SIG-M5 (cell line): ENCODE measurements around the gene NANOS2.
"Not testable (repeated sequence)": the region's sequence is repeated elsewhere in the genome, so short reads cannot be mapped to it uniquely, and the experiment has no call there.

ENCODE experiments used
- DNase-seq: peaks from one replicate; lab custom pipeline; 2025; lab: John Stamatoyannopoulos, UW

Gene NANOS2

DNA sequence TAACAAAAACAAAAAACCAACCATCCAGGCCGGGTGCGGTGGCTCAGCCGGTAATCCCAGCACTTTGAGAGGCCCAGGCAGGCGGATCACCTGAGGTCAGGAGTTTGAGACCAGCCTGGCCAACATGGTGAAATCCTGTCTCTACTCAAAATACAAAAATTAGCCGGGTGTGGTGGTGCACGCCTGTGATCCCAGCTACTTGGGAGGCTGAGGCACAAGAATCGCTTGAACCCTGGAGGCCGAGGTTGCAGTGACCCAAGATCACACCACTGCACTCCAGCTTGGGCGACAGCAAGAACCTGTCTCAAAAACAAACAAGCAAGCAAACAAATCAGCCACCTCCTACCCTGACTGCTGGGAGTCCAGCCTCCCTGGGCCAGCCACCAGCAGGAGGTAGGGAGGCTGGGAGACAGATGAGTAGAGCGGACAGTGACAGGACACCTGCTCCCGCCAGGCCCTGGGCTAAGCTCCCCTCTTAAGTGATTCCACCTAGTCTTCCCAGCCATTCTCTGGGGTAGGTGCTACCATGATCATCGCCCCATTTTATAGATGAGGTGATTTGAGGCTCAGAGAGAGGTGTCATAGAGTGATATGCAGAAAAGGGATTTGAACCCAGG is 18.5 kb downstream of the NANOS2 start:
- DNase-seq, result not testable (repeated sequence)

DNA sequence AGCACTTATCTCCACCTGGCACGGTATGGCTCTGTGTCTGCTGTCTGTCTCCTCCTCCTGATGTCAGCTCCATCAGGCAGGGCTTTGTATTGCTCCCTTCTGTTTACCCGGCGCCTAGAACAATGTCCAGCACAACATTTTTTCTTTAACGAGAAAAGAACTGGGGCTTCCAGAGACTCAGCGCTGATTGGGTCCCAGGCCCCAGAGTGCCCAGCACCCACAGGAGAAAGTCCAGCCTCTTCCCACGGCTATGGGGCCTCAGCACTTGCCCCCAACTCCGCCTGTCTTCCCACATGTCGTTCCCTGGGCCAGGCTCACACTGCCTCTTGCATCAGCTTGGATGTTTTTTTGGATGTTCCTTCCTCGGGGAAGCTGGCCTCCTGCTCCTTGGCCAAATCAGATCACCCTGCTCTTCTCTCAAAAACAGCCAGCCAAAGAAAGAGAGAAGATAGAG is 19.0 kb downstream of the NANOS2 start:
- no peak for DNase-seq

- no peak for DNase-seq
Measured at GRCh38 chr19:45890877-45891276, 23.7 kb downstream of the NANOS2 start.

DNA sequence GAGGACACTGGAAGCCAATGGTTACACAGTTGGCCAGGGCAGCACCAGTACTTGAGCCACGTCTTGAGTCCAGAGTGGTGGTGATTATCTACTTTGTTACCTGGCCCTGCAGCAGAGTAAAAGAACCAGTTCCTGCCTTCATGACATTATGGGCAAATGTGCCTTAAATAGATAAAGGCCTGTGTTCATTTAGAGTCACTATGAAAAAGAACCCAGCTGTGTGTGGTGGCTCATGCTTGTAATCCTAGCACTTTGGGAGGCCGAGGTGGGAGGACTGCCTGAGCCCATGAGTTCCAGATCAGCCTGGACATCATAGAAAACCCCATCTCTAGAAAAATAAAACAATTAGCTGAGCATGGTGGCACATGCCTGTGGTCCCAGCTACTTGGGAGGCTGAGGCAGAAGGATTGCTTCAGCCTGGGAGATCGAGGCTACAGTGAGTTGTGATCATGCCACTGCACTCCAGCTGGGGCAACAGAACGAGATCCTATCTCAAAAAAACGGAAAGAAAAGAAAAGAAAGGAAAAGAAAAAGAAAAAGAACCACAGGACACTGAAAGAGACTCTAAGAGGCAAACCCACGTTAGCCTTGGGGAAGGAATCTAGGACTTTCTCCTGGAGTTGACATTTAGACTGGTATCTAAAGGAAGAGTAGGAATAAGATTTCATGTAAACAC is 25.2 kb downstream of the NANOS2 start:
- DNase-seq, result no peak

GRCh38 chr19:45887200-45887710 is 27.3 kb downstream of the NANOS2 start:
- no peak for DNase-seq

GRCh38 chr19:45886427-45887199 is 28.0 kb downstream of the NANOS2 start:
- DNase-seq, result peak; percentile 59

DNA sequence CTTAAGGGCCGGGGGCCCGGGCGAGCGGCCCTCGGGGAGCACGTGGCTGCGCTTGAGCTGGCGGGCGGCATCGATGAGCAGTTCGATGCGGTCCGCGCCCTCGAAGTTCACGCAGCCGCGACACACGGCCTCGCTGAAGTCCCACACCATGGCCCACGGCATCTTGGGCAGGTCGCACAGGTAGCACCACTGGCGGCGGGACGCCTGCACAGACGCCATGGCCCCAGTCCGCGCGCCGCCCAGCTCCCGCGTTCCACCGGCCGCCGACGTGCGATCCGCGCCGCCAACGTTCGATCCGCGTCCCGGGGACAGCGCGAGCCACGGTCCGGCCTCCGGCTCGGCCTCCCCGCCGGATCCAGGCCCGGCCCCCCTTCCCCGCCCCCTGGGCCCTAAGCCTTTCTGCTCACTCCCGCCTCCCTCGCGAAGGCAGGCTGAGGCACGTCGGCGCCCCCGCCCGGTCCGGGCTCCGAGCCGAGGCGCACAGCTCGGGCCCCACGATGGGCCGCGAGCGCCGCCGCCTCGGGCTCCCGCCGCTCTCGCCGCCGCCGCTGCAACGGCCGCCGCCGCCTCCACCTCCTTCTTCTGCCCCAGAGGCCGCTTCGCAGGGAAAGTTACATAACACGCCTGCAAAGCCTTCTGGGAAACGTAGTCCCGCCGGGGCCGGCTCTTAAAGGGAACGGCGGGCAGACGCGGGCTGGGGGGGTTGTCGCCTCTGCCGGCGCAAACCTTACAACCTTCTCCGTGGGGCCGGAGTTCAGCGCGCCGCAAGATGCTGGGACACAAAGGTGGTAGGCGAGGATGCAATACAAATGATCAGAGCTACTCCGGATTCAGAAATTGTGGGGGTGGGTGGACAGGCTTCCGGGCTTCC is 28.8 kb downstream of the NANOS2 start, which contains the start of gene IRF2BP1:
Gene IRF2BP1 (minus strand): TSS at position 586 of the 871 bp plus-strand sequence. CDS start 367 bp downstream, at position 219.
- DNase-seq, result peak; percentile 42

DNA sequence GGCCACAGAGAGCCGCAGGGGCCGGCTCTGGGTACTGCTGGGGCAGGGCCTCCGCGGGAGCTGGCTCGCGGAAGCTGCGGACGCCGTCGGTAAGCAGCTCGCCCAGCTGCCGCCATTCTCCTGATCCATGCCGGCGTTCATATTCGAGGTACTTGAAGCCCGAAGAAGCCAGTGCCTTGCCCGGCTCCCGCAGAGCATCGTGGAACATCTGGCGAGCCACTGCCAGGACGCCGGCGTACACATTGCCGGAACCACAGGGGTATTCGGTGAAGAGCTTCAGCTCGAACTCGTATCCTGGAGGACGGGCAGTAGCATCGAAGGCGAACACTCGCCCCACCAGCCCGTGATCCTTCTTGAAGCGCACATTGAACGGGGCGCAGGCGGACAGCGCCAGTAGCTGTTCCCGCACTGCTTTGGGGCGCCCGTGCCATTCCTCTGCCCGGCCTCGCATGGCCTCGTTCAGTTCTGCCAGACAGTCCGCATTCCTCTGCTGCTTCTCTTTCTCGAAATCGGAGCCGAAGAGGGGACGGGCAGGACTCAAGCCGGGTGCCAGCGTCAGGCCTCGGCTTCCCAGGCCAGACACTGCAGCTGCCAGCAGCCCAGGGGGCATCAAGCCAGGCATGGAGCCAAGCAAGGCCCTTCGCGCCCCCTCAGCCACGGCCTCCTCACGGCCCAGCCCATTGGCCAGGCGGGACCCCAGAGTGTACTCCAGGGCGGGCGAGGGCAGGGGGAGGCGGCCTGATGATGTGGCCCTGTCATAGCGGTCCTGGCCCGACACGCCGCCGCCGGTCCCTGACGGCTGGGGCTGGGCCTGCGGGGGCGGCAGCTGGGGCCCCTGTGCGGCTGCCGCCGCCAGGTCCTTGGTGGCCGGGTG is 29.7 kb downstream of the NANOS2 start:
- DNase-seq, result no peak

DNA sequence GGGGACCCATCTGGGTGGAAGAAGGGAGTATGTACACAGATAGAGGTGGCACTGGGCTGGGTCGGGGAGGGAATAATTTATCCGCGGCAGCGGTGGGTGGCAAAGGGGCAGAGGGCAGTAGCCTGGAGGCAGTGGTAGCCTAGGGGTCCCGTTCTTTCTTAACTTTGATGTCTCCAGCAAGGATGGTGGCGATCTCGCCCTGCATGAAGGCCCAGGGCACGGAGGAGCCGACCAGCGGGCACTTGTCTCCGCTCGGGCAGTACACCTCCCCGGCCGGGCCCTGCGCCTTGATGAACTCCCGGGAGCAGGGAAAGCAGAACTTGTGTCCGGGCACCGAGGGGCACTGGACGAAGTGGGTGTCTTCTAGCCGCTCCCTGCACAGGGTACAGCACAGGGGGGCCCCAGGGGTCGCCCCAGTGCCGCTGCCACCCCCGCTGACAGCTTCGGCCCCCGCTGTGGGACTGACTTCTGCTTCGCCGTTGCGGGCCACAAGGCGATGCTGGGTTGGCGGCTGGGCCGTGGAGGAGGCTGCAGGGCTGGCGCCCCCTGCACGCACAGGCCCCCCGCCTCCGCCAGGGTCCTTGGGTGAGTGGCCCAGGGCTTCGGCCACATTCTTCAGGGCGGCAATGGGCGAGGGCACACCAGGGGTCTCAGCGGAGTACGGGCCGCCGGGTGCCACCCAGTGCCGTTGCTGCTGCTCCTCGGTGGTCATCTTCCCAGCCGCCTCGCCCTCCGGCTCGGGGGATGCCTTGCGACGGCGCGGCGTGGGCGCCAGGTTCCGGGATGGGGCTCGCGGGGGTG is 30.5 kb downstream of the NANOS2 start:
- no peak for DNase-seq

DNA sequence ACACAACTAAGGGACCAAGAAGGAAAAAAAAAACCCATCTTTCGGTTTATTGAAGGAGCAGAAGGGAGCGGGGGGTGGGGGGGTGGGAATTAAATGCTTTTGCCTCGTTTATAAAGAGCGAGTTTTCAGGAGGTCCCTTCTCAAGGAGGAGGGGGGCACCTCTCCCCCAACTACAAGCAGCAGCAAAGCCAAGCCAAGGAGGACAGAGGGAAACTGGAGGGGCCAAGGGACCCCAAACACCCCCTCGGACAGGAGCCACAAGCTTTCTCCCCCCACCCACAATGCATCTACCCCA is 31.0 kb downstream of the NANOS2 start:
- no peak for DNase-seq

DNA sequence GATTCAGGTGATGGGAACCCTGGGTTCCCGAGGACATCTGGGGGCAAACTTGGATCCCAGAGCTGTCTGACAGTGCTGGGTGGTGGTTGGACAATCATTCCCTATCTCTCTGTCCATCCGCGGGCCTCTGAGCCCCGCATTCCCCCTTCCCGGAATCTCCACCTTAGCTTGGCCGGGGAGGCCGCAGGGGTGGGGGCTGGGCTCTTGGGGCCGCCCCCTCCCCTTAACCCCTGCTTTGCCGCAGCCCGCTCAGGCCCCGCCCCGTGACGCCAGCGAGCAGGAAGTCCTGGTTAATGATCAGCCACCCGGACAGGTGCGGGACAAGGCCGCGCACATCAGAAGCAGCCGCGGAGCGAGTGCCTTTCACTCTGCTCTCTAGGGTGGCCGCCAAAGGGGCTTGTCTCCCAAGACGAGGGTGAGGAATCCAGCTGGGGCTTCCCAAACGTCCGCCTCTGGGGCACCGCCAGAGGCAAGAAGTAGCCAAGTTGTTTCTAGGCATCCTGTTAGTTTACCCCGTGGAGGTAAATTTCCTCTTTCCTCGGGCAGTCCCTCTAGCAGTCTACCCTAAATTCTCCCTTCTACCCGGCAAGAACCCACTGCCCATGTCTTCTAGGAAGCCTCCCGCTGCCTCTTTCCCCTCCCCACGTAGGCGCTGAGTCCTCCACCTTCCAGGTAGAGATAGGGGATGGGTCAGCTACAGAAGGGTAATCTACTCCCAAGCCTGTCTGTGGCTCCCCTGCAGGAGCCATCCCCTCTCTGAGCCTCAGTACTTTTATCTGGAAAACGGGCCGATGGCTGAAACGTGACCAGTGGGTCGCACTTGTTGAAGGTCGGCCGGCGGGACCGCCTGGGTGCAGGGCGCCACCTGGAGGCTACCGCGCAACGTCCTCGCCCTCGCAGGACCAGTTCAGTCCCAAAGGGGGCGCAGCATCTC is 31.7 kb downstream of the NANOS2 start:
- DNase-seq, result no peak

DNA sequence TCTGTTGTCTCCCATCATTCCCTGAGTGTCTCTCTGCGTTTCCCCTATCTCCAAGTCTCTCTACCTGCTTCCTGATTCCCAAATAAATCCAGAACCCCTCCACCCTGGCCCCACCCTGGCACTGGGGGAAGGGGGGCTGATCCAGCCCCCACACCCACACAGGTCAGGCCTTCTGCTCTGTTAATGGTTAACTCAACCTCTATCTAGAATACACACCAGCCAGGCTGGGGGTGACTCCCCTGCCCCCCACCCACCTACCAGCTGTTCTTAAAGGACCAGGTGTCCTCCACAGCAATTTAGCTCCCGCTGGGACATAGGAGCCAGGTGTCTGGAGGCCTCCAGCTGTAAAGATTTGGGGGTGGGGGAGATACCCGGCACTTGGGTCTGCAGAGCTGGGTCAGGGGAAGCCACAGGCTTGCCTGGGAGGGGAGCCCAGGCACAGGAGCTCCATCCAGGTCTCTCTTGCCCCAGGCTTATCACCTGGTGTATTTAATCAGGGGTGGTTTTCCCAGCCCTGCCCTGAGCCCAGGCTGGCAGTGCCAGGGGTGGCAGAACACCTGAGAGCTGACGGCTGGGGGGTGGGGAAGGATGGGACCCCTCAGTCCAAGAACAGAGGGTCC is 32.6 kb downstream of the NANOS2 start:
- DNase-seq, result no peak

- DNase-seq, result no peak
Measured at GRCh38 chr19:45881082-45881908, 33.3 kb downstream of the NANOS2 start.

- no peak for DNase-seq
Measured at GRCh38 chr19:45879971-45880370, 34.6 kb downstream of the NANOS2 start.

GRCh38 chr19:45879055-45879454 is 35.5 kb downstream of the NANOS2 start:
- DNase-seq, result no peak

DNA sequence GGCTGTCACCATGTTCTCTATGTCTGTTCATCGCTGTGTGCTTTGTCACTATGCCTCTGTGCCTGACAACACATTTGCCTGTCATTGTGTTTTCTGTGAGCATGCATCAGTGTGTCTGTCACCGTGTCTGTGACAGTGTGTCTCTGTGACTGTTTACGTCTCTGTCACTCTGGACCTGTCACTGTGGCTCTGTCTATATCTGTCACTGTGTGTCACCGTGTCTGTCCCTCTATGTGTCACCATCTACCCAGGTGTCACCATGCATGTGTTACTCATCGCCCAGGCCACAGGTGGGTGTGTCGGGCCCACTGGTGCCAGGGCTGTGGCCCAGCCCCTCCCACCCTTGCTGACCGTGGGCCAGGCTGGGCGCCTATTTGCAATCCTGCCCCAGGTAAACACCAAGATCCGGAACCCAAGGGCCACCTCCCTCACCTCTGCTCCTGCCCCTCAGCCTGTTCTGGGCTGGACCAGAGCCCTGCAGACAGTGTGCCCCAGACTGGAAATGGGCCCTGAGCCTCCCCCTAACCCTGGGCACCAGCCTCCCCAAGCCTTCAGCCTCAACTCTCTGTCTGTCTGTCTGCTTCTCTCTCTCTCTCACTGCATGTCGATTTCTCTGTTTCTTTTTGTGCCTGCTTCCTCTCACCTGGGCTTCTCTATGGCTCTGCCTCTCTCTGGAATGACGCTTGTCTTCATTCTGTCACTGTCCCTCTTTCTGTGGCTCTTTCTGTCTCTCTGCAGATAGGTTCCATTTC is 36.4 kb downstream of the NANOS2 start:
- no peak for DNase-seq
